Trophoblast cell (in vitro differentiated cells and primary cell): ENCODE measurements around the gene CDRT15L2.
"Not testable (repeated sequence)": the region's sequence is repeated elsewhere in the genome, so short reads cannot be mapped to it uniquely, and the experiment has no call there.

Experiments
- DNase-seq, 2 donors: peaks; one replicate each; pipeline ENCODE4 v3.0.0-alpha.2; 2016
- H2AFZ ChIP-seq: 2 replicates; pipeline ENCODE4 v1.6.1; 2013; ENCODE audit warnings: low read length, moderate library complexity, mild to moderate bottlenecking; ENCODE audit not compliant: insufficient read depth, poor library complexity
- H2AK5ac ChIP-seq: 2 replicates; pipeline ENCODE4 v1.6.1; 2013; ENCODE audit warnings: mild to moderate bottlenecking, low read length
- H2BK120ac ChIP-seq: 2 replicates; pipeline ENCODE4 v1.6.1; 2013; ENCODE audit warnings: low read length, mild to moderate bottlenecking, moderate library complexity; ENCODE audit not compliant: insufficient read depth, poor library complexity
- H2BK12ac ChIP-seq: 2 replicates; pipeline ENCODE4 v1.6.1; 2013; ENCODE audit warnings: mild to moderate bottlenecking, low read length, moderate library complexity
- H2BK5ac ChIP-seq: 2 replicates; pipeline ENCODE4 v1.6.1; 2013; ENCODE audit warnings: low read length, low read depth, moderate library complexity, mild to moderate bottlenecking; ENCODE audit not compliant: poor library complexity
- H3K14ac ChIP-seq: 2 replicates; pipeline ENCODE4 v1.6.1; 2013; ENCODE audit warnings: mild to moderate bottlenecking, low read length
- H3K18ac ChIP-seq: 2 replicates; pipeline ENCODE4 v1.6.1; 2013; ENCODE audit warnings: mild to moderate bottlenecking, low read length
- H3K23ac ChIP-seq: 2 replicates; pipeline ENCODE4 v1.6.1; 2013; ENCODE audit warnings: low read length
- H3K27ac ChIP-seq: 2 replicates; pipeline ENCODE4 v1.5.1; 2013; ENCODE audit warnings: low read depth, mild to moderate bottlenecking, inconsistent platforms, low read length, moderate library complexity
- H3K27me3 ChIP-seq: 2 replicates; pipeline ENCODE4 v1.6.1; 2013; ENCODE audit warnings: inconsistent platforms, mild to moderate bottlenecking, low read length, moderate library complexity; ENCODE audit not compliant: insufficient read depth
- H3K36me3 ChIP-seq, 2 experiments: 1 replicate in 1 of 2; 2 replicates in 1 of 2; pipeline ENCODE4 v1.6.1; 2013; ENCODE audit warnings: low read length in 2 of 2, mild to moderate bottlenecking in 2 of 2, moderate library complexity in 1 of 2; ENCODE audit not compliant: insufficient read depth in 2 of 2, control insufficient read depth in 1 of 2
- H3K4ac ChIP-seq: 2 replicates; pipeline ENCODE4 v1.6.1; 2013; ENCODE audit warnings: low read depth, mild to moderate bottlenecking, low read length, moderate library complexity
- H3K4me1 ChIP-seq, 2 experiments: 1 replicate in 1 of 2; 2 replicates in 1 of 2; pipeline ENCODE4 v1.6.1; 2013; ENCODE audit warnings: low read length in 2 of 2, mild to moderate bottlenecking in 2 of 2, moderate library complexity in 1 of 2; ENCODE audit not compliant: insufficient read depth in 2 of 2, control insufficient read depth in 1 of 2
- H3K4me2 ChIP-seq: 2 replicates; pipeline ENCODE4 v1.6.1; 2013; ENCODE audit warnings: inconsistent platforms, mild to moderate bottlenecking, low read length, moderate library complexity
- H3K4me3 ChIP-seq: 2 replicates; pipeline ENCODE4 v1.5.1; 2013; ENCODE audit warnings: mild to moderate bottlenecking, low read depth, low read length, inconsistent platforms
- H3K79me1 ChIP-seq: one replicate; pipeline ENCODE4 v1.6.1; 2013; ENCODE audit warnings: low read length
- H3K79me2 ChIP-seq: 2 replicates; pipeline ENCODE4 v1.6.1; 2013; ENCODE audit warnings: low read length, mild to moderate bottlenecking; ENCODE audit not compliant: control insufficient read depth, insufficient read depth, poor library complexity
- H3K9ac ChIP-seq: 2 replicates; pipeline ENCODE4 v1.6.1; 2013; ENCODE audit warnings: mild to moderate bottlenecking, low read length
- H3K9me3 ChIP-seq: 2 replicates; pipeline ENCODE4 v1.6.1; 2013; ENCODE audit warnings: low read depth, mild to moderate bottlenecking, control low read depth, inconsistent platforms, low read length; ENCODE audit not compliant: insufficient read depth
- H4K12ac ChIP-seq: 2 replicates; pipeline ENCODE4 v1.6.1; 2013; ENCODE audit warnings: low read depth, mild to moderate bottlenecking, low read length, moderate library complexity
- H4K8ac ChIP-seq: 2 replicates; pipeline ENCODE4 v1.6.1; 2013; ENCODE audit warnings: low read depth, mild to moderate bottlenecking, low read length, moderate library complexity
- H4K91ac ChIP-seq: one replicate; pipeline ENCODE4 v1.6.1; 2013; ENCODE audit warnings: low read depth, mild to moderate bottlenecking, low read length, moderate library complexity
- WGBS: extraction: QIAGEN DNeasy Blood & Tissue Kit; methylation state at CpG from one replicate; pipeline ENCODE4 v1.1.7; 2013; ENCODE audit warnings: missing lambda C conversion rate; ENCODE audit not compliant: insufficient read length, insufficient coverage; ENCODE audit errors: extremely low coverage; 5-methylcytosine and 5-hydroxymethylcytosine counted together

CDRT15L2 gene

DNA sequence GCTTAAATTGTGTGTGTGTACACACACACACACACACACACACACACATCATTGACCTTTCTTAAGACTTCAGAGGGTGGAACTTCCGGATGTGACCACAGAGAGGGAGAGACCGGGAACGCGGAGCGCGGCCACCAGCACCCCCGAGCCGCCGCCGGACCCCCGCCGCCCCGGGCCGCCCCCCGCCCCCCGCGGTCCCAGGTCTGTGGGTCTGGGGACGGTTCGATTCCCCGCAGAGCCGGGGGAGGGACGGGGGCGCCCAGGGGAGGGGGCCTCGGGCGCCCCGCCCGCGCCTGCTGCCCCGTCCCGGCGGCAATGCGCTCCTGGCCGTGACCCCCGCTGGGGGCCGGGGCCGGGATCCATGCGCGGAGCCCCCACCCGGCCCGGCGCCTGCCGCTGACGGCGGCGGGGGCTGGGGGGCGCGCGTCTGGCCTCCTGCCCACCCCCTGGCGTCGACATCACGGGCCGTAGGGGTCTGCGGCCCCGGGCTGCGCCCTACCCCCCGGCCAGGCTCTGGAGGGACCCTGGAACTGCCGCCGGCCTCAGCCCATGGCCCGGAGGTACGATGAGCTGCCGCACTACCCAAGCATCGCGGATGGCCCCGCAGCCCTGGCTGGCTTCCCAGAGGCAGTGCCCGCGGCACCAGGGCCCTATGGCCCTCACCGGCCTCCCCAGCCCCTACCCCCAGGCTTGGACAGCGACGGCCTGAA is 9.4 kb downstream of the CDRT15L2 start:
- H3K9ac ChIP-seq, H3K4me1 ChIP-seq, H2AK5ac ChIP-seq, H2BK5ac ChIP-seq, H3K27ac ChIP-seq, H3K4me3 ChIP-seq, H3K79me2 ChIP-seq, H3K23ac ChIP-seq, H3K9me3 ChIP-seq, H3K36me3 ChIP-seq, H3K4ac ChIP-seq, H3K79me1 ChIP-seq, H2BK120ac ChIP-seq, H3K18ac ChIP-seq, H2BK12ac ChIP-seq, H3K27me3 ChIP-seq, H2AFZ ChIP-seq: not testable (repeated sequence)
- H3K4me2 ChIP-seq = peak overlapping the region; percentile 52
- WGBS = no CpG with 5 or more reads among the region's 69 CpGs
- peak overlapping the region; percentile 44 for H3K14ac ChIP-seq
- DNase-seq = peak in 1 of 2 donors; percentile 24
- peak overlapping the region; percentile 54 for H4K12ac ChIP-seq
- H4K91ac ChIP-seq = peak overlapping the region; percentile 68
- peak overlapping the region; percentile 65 for H4K8ac ChIP-seq

DNA sequence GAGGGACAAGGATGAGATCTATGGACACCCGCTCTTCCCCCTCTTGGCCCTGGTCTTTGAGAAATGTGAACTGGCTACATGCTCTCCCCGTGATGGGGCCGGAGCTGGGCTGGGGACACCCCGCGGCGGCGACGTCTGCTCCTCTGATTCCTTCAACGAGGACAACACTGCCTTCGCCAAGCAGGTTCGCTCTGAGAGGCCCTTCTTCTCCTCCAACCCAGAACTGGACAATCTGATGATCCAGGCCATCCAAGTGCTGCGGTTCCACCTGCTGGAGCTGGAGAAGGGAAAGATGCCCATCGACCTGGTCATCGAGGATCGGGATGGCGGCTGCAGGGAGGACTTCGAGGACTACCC is 9.9 kb downstream of the CDRT15L2 start:
- no CpG with 5 or more reads among the region's 17 CpGs for whole genome bisulfite sequencing
- not testable (repeated sequence) for H3K4me2 ChIP-seq, H3K36me3 ChIP-seq, H3K4me3 ChIP-seq, H3K79me1 ChIP-seq, H2BK12ac ChIP-seq, H3K27me3 ChIP-seq, H3K9ac ChIP-seq, H3K23ac ChIP-seq, H2AK5ac ChIP-seq, H4K8ac ChIP-seq, H3K9me3 ChIP-seq, H2BK5ac ChIP-seq, H3K4ac ChIP-seq, H4K91ac ChIP-seq, H3K18ac ChIP-seq, H3K79me2 ChIP-seq, H2BK120ac ChIP-seq, H3K27ac ChIP-seq, H4K12ac ChIP-seq, H3K4me1 ChIP-seq, H3K14ac ChIP-seq, H2AFZ ChIP-seq
- DNase-seq = peak in 1 of 2 donors; percentile 4

DNA sequence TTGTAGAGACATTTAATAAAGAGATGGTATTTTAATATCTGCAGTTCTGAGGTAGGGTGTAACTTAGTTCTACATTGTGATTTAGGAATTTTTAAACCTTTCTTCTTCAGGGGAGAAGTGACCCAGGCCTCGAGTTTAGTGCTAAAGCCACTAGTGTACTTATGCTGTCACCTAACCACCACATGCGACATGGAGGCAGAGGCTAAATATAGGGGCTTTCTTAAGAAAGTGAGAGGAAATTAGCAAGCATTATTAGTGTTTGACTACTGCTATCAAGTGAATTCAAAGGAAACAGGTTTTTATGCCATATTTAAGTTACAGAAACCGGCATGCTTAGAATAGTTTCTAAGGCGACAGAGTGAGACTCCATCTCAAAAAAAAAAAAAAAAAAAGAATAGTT is 11.5 kb downstream of the CDRT15L2 start:
- not testable (repeated sequence) for H2BK12ac ChIP-seq, H2AK5ac ChIP-seq, H2AFZ ChIP-seq, H3K9ac ChIP-seq, H2BK5ac ChIP-seq, H3K18ac ChIP-seq, H3K27ac ChIP-seq, H3K23ac ChIP-seq, H2BK120ac ChIP-seq, H3K4ac ChIP-seq, H3K79me2 ChIP-seq, H3K36me3 ChIP-seq, H3K9me3 ChIP-seq, H4K12ac ChIP-seq, H4K91ac ChIP-seq, H3K4me2 ChIP-seq, DNase-seq, H4K8ac ChIP-seq, H3K14ac ChIP-seq, H3K4me3 ChIP-seq, H3K27me3 ChIP-seq, H3K4me1 ChIP-seq, H3K79me1 ChIP-seq
- WGBS = no CpG with 5 or more reads among the region's 4 CpGs

DNA sequence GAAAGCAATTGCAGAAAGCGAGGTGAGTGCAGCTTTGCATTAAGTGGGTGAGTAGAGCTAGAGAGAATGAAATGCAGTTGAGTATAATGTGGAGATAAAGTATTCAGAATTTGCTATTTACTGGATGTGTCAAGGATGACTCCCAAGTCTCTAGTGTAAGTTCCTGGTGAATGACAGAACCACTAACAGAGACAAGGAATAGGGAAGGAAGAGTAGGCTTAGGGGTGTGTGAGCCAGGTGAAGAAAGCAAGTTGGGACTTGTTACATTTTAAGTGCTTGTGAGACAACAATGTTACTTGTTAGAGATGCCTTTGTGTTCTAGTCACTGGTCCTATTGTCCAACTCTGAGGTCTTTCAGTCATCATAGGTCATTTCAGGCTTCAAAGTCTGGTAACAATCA is 26.0 kb downstream of the CDRT15L2 start:
- not testable (repeated sequence) for H3K79me1 ChIP-seq, H3K36me3 ChIP-seq, H3K79me2 ChIP-seq, H2AFZ ChIP-seq, H4K91ac ChIP-seq, H3K23ac ChIP-seq, H3K18ac ChIP-seq, H4K8ac ChIP-seq, H3K14ac ChIP-seq, H2AK5ac ChIP-seq, H2BK12ac ChIP-seq, H3K4me3 ChIP-seq, H2BK5ac ChIP-seq, H3K4me1 ChIP-seq, H2BK120ac ChIP-seq, H3K4me2 ChIP-seq, H3K27me3 ChIP-seq, H3K9ac ChIP-seq, H3K9me3 ChIP-seq, H3K27ac ChIP-seq, H3K4ac ChIP-seq, H4K12ac ChIP-seq, DNase-seq
- no CpG with 5 or more reads among the region's 1 CpG for WGBS
